Loucy (cell line): ENCODE measurements around the gene PSMC3IP.
A peak's percentile ranks its signal among the peaks of the same experiment; 100 is the strongest.

Experiments used
- H2AFZ ChIP-seq: fragments of 200-600 bp; sonication (generic); 2 replicates; pipeline ENCODE4 v1.6.0; 2016; ENCODE audit warnings: antibody characterized with exemption, mild to moderate bottlenecking, low read length, moderate library complexity
- H3F3A ChIP-seq: fragments of 200-600 bp; 2 replicates; pipeline ENCODE4 v1.6.0; 2016; ENCODE audit warnings: antibody characterized with exemption, low read depth, mild to moderate bottlenecking
- H3K27me3 ChIP-seq: fragments of 200-600 bp; sonication (generic); 2 replicates; pipeline ENCODE4 v1.6.1; 2014; ENCODE audit warnings: low read length, mild to moderate bottlenecking; ENCODE audit not compliant: insufficient read depth, poor library complexity, severe bottlenecking
- H3K36me3 ChIP-seq: fragments of 200-600 bp; sonication (generic); 2 replicates; pipeline ENCODE4 v1.6.1; 2016; ENCODE audit warnings: low read length; ENCODE audit not compliant: insufficient read depth
- H3K4me1 ChIP-seq: fragments of 200-600 bp; sonication (generic); 2 replicates; pipeline ENCODE4 v1.5.1; 2014; ENCODE audit warnings: low read length, mild to moderate bottlenecking; ENCODE audit not compliant: insufficient read depth, poor library complexity, severe bottlenecking
- H3K4me2 ChIP-seq: fragments of 200-600 bp; sonication (generic); 2 replicates; pipeline ENCODE4 v1.6.0; 2014; ENCODE audit warnings: antibody characterized with exemption, low read length, low read depth, mild to moderate bottlenecking; ENCODE audit not compliant: poor library complexity, severe bottlenecking
- H3K4me3 ChIP-seq: fragments of 200-600 bp; sonication (generic); 2 replicates; pipeline ENCODE4 v1.5.1; 2014; ENCODE audit warnings: low read length, mild to moderate bottlenecking, mixed read lengths; ENCODE audit not compliant: poor library complexity, severe bottlenecking
- H3K79me2 ChIP-seq: fragments of 200-600 bp; sonication (generic); 2 replicates; pipeline ENCODE4 v1.6.1; 2014; ENCODE audit warnings: low read length; ENCODE audit not compliant: insufficient read depth
- H3K9ac ChIP-seq: fragments of 200-600 bp; sonication (generic); 2 replicates; pipeline ENCODE4 v1.6.0; 2014; ENCODE audit warnings: mild to moderate bottlenecking, low read depth, low read length, moderate library complexity; ENCODE audit not compliant: poor library complexity, severe bottlenecking
- H3K9me2 ChIP-seq: fragments of 200-600 bp; sonication (generic); replicated peaks from 2 replicates; pipeline ENCODE4 v1.6.1; 2016; ENCODE audit warnings: low read depth, low read length, mixed read lengths
- H3K9me3 ChIP-seq: fragments of 200-600 bp; sonication (generic); 2 replicates; pipeline ENCODE4 v1.6.1; 2014; ENCODE audit warnings: mild to moderate bottlenecking, antibody characterized with exemption, low read length, low read depth; ENCODE audit not compliant: insufficient read depth
- H4K20me1 ChIP-seq: fragments of 200-600 bp; sonication (generic); 2 replicates; pipeline ENCODE4 v1.6.0; 2014; ENCODE audit warnings: antibody characterized with exemption, low read length, mild to moderate bottlenecking; ENCODE audit not compliant: insufficient read depth, poor library complexity, severe bottlenecking
- CTCF ChIP-seq: fragments of 200-600 bp; sonication (generic); conservative IDR thresholded peaks from 2 replicates; pipeline ENCODE4 v1.5.1; 2014; ENCODE audit warnings: mild to moderate bottlenecking, antibody characterized with exemption, low read length
- EZH2phosphoT487 ChIP-seq: fragments of 200-600 bp; IDR thresholded peaks from 2 replicates; pipeline ENCODE4 v1.6.1; 2018; ENCODE audit warnings: antibody characterized with exemption, mild to moderate bottlenecking, moderate library complexity, borderline replicate concordance

Gene PSMC3IP

GRCh38 chr17:42578282-42578869, 847 bp upstream of the PSMC3IP start:
- Histone ChIP-seq H3K4me2 (peak overlapping the region; percentile 95), H3K36me3 (peaks cover 44% of the 10 kb centered on the region; the same call in 1 of the 2 replicates), H3K79me2 (peaks cover 21% of the 10 kb centered on the region)

GRCh38 chr17:42577140-42577531, 393 bp downstream of the PSMC3IP start:
- Histone ChIP-seq H3K9me3 (no peaks in the 10 kb centered on the region), H3K4me3 (peak overlapping the region; percentile 99), H3K9me2 (no peaks in the 10 kb centered on the region), H3K36me3 (peaks cover 43% of the 10 kb centered on the region; the same call in 1 of the 2 replicates), H4K20me1 (no peaks in the 10 kb centered on the region), H3K4me2 (peak overlapping the region; percentile 95), H3K4me1 (peaks cover 11% of the 10 kb centered on the region), H3K27me3 (no peaks in the 10 kb centered on the region), H3K79me2 (peaks cover 23% of the 10 kb centered on the region), H3K9ac (peak overlapping the region; percentile 94), H3F3A (no peaks in the 10 kb centered on the region; the same call in 1 of the 2 replicates), H2AFZ (peak overlapping the region; percentile 95)
- TF ChIP-seq EZH2phosphoT487 (no peak), CTCF (no peak)

More at GRCh38 chr17:42578282-42578869, 847 bp upstream of the PSMC3IP start:
- Histone ChIP-seq H4K20me1 (no peaks in the 10 kb centered on the region), H3K4me1 (peaks cover 11% of the 10 kb centered on the region), H3K9ac (peak overlapping the region; percentile 94), H3K4me3 (peak overlapping the region; percentile 99), H3K27me3 (no peaks in the 10 kb centered on the region), H2AFZ (peak overlapping the region; percentile 95), H3K9me3 (no peaks in the 10 kb centered on the region), H3F3A (no peaks in the 10 kb centered on the region; the same call in 1 of the 2 replicates), H3K9me2 (no peaks in the 10 kb centered on the region)
- TF ChIP-seq CTCF (peak; percentile 80), EZH2phosphoT487 (no peak)

GRCh38 chr17:42574463-42574862, 3.1 kb downstream of the PSMC3IP start:
- Histone ChIP-seq H3K4me2 (no peak overlapping the region), H3K36me3 (peaks cover 41% of the 10 kb centered on the region; the same call in 1 of the 2 replicates), H3K9me3 (no peaks in the 10 kb centered on the region), H3F3A (no peaks in the 10 kb centered on the region; the same call in 1 of the 2 replicates), H2AFZ (no peak overlapping the region), H3K9ac (no peak overlapping the region), H3K9me2 (no peaks in the 10 kb centered on the region), H3K4me3 (no peak overlapping the region), H3K27me3 (no peaks in the 10 kb centered on the region), H3K79me2 (peaks cover 42% of the 10 kb centered on the region), H4K20me1 (peaks cover 2% of the 10 kb centered on the region), H3K4me1 (peaks cover 14% of the 10 kb centered on the region)
- no peak for TF ChIP-seq EZH2phosphoT487
- no peak for TF ChIP-seq CTCF
